Ishikawa (cell line): Measurements from ENCODE around the gene NUMA1.

Experiments
- CEBPB ChIP-seq: IDR thresholded peaks from 2 replicates; pipeline ENCODE4 v1.6.1; 2012
- CREB1 ChIP-seq: IDR thresholded peaks from 2 replicates; pipeline ENCODE4 v1.6.1; 2012; ENCODE audit warnings: low read depth
- EGR1 ChIP-seq: IDR thresholded peaks from 2 replicates; pipeline ENCODE4 v1.6.1; 2012
- EP300 ChIP-seq: IDR thresholded peaks from 2 replicates; pipeline ENCODE4 v1.6.1; 2012; ENCODE audit warnings: borderline replicate concordance
- FOXM1 ChIP-seq: IDR thresholded peaks from 2 replicates; pipeline ENCODE4 v1.6.1; 2012; ENCODE audit warnings: low read depth, borderline replicate concordance
- MAX ChIP-seq: IDR thresholded peaks from 2 replicates; pipeline ENCODE4 v1.6.1; 2012
- NFIC ChIP-seq: IDR thresholded peaks from 2 replicates; pipeline ENCODE4 v1.6.1; 2012
- RAD21 ChIP-seq: IDR thresholded peaks from 2 replicates; pipeline ENCODE4 v1.6.1; 2012; ENCODE audit warnings: low read depth
- REST ChIP-seq: IDR thresholded peaks from 2 replicates; pipeline ENCODE4 v1.6.1; 2012; ENCODE audit warnings: low read depth, mild to moderate bottlenecking
- TAF1 ChIP-seq: IDR thresholded peaks from 2 replicates; pipeline ENCODE4 v1.6.1; 2012; ENCODE audit warnings: low read depth, mild to moderate bottlenecking
- TCF12 ChIP-seq: IDR thresholded peaks from 2 replicates; pipeline ENCODE4 v1.6.1; 2012; ENCODE audit warnings: low read depth
- TEAD4 ChIP-seq: IDR thresholded peaks from 2 replicates; pipeline ENCODE4 v1.6.1; 2012
- USF1 ChIP-seq: IDR thresholded peaks from 2 replicates; pipeline ENCODE4 v1.6.1; 2012
- YY1 ChIP-seq: IDR thresholded peaks from 2 replicates; pipeline ENCODE4 v1.6.1; 2012; ENCODE audit warnings: low read depth
- ZBTB7A ChIP-seq: IDR thresholded peaks from 2 replicates; pipeline ENCODE4 v1.6.1; 2012; ENCODE audit warnings: low read depth

The NUMA1 gene

GRCh38 chr11:72124046-72124445 lies 43.7 kb upstream of the NUMA1 start:
- TF ChIP-seq USF1 (no peak), MAX (no peak), YY1 (no peak), NFIC (no peak), REST (no peak), TAF1 (no peak), ZBTB7A (no peak), RAD21 (no peak), CREB1 (no peak), TCF12 (no peak), FOXM1 (no peak), EP300 (no peak)

- no peak for TF ChIP-seq RAD21
- no peak for TF ChIP-seq TEAD4
These were observed 42.8 kb upstream of the NUMA1 start for GRCh38 chr11:72123117-72123653.

- TF ChIP-seq RAD21 (no peak), EGR1 (no peak), EP300 (no peak), NFIC (no peak), CEBPB (no peak), REST (no peak), FOXM1 (no peak), MAX (no peak), USF1 (no peak), TEAD4 (no peak), CREB1 (no peak), TAF1 (no peak), TCF12 (no peak), YY1 (no peak), ZBTB7A (no peak)
These were observed 42.3 kb upstream of the NUMA1 start for GRCh38 chr11:72122607-72123006.

GRCh38 chr11:72120930-72121329 lies 40.6 kb upstream of the NUMA1 start:
- TF ChIP-seq REST (no peak), CREB1 (no peak), FOXM1 (no peak), EGR1 (no peak), MAX (no peak), ZBTB7A (no peak)

GRCh38 chr11:72119198-72119597 lies 38.9 kb upstream of the NUMA1 start:
- TF ChIP-seq CEBPB (no peak), EGR1 (no peak), CREB1 (no peak), TEAD4 (no peak), RAD21 (no peak), TAF1 (no peak), YY1 (no peak), EP300 (no peak), FOXM1 (no peak), TCF12 (no peak)
